Activated naive CD4-positive, alpha-beta T cell treated with Interleukin-2 at 50 U/mL for 16 hours (primary cell): Measurements from ENCODE around the gene MALAT1.
"Not testable (repeated sequence)": the region's sequence is repeated elsewhere in the genome, so short reads cannot be mapped to it uniquely, and the experiment has no call there.

ENCODE experiments used
- DNase-seq: peaks from one replicate; pipeline ENCODE4 v3.0.0-alpha.2; 2020

Gene MALAT1

DNA sequence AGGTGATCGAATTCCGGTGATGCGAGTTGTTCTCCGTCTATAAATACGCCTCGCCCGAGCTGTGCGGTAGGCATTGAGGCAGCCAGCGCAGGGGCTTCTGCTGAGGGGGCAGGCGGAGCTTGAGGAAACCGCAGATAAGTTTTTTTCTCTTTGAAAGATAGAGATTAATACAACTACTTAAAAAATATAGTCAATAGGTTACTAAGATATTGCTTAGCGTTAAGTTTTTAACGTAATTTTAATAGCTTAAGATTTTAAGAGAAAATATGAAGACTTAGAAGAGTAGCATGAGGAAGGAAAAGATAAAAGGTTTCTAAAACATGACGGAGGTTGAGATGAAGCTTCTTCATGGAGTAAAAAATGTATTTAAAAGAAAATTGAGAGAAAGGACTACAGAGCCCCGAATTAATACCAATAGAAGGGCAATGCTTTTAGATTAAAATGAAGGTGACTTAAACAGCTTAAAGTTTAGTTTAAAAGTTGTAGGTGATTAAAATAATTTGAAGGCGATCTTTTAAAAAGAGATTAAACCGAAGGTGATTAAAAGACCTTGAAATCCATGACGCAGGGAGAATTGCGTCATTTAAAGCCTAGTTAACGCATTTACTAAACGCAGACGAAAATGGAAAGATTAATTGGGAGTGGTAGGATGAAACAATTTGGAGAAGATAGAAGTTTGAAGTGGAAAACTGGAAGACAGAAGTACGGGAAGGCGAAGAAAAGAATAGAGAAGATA, at the start of gene MALAT1:
Gene MALAT1 (plus strand): TSS at position 69 of the 736 bp plus-strand sequence.
- peak; percentile 94 for DNase-seq

DNA sequence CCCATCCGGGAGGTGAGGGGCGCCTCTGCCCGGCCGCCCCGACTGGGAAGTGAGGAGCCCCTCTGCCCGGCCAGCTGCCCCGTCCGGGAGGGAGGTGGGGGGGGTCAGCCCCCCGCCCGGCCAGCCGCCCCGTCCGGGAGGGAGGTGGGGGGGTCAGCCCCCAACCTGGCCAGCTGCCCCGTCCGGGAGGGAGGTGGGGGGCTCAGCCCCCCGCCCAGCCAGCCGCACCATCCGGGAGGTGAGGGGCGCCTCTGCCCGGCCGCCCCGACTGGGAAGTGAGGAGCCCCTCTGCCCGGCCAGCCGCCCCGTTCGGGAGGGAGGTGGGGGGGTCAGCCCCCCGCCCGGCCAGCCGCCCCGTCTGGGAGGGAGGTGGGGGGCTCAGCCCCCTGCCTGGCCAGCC, 47.5 kb upstream of the MALAT1 start:
- DNase-seq: not testable (repeated sequence)

DNA sequence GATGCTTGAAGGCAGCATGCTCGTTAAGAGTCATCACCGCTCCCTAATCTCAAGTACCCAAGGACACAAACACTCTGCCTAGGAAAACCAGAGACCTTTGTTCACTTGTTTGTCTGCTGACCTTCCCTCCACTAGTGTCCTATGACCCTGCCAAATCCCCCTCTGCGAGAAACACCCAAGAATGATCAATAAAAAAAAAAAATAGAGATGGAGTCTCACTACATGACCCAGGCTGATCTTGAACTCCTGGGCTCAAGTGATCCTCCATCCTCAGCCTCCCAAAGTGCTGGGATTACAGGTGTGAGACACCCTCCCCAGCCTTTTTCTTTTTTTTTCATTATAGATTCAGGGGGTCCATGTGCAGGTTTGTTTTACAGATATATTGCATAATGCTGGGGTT, 46.6 kb upstream of the MALAT1 start:
- not testable (repeated sequence) for DNase-seq

DNA sequence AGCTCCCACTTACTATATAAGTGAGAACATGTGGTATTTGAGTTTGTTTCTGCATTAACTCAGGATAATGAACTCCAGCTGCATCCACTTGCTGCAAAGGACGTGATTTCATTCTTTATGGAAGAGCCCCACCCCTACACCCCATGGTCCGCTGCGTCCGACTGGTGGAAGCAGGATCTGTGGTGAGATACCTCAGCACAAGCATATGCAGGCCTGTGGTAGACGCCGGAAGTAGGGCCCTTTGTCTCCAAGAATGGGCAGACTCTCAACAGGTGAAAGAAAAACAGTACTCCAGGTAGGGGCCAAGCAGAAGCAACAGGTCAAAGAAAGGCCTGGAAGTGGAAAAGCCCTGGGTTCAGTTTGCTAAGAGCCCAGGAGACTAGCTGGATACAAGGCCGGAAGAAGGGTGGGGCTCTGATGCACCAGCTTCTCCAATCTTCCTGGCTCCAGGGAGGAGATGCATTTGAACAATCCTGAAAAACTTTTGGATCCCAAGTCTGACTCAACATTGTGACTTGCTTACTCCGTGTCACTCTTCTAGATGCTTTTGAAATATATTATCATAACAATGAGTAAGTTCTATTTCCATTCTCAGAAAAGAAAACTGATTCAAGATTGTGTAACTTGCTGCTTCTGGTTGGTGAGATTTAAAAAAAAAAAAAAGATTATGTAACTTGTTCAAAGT, 45.9 kb upstream of the MALAT1 start:
- no peak for DNase-seq

DNA sequence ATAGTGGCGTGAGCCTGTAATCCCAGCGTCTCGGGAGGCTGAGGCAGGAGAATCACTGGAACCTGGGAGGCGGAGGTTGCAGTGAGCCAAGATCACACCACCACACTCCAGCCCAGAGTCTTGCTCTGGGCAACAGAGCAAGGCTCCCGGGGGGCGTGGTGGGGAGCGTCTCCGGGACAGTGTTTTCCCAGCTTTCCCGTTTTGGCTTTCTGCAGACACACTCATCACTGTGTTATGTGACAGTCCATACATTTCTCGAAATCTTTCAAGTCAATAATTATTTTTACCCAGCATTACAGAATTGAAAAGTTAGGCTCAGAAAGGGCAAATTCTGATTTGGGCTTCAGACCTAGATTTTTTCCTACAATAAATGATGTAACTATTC, 44.5 kb upstream of the MALAT1 start:
- DNase-seq: no peak

DNA sequence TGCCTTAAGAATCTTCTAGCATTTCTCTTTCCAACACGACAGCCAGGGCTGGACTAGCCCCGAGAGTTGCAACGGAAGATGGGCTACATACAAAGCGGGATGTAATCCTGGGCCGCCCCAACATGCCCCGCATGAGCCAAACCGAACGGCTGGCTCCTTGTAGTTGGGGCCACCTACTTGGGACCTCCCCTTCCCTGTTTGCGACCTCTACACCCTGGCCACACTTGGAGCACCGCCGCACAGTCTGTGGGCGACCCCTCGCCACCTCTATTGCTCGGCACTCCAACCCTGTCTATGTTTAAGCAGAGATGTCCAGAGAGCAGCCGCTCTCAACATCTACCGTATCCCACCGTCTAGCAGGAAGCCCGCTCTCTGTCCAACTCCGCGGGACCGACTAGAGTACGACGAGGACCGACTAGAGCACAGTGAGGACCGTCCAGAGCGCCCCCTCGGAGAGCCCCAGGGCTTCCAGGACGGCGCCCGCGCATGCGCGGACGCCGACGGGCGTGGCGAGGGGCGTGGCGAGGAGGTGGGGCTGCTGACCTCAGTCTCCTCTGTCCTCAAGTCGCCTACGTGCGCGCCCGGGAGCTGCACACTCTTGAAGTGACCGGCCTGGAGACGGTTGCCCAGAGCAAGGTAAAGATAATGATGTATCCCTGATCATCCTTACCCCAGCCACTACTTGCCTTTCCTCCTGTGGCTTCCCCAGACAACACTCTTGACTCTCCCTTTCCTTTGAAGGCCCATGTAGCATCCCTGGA, 44.0 kb upstream of the MALAT1 start:
- DNase-seq: peak; percentile 86

DNA sequence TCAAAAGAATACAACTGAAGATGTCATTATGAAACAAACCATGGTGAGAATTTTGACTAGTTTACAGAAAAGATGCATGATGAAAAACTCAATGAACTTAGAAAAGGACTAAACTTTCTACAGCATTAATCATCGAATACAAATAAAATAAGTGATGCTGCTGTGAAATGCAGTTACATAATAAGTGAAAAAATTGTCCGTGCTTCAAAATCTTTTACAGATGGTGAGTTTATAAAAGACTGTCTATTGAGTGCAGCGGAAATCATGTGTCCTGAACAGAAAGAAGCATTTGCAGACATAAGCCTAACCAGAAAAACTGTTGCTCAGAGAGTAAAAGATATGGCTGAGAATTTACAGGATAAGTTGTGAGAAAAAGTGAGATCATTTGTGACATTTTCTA, 42.4 kb upstream of the MALAT1 start:
- no peak for DNase-seq

DNA sequence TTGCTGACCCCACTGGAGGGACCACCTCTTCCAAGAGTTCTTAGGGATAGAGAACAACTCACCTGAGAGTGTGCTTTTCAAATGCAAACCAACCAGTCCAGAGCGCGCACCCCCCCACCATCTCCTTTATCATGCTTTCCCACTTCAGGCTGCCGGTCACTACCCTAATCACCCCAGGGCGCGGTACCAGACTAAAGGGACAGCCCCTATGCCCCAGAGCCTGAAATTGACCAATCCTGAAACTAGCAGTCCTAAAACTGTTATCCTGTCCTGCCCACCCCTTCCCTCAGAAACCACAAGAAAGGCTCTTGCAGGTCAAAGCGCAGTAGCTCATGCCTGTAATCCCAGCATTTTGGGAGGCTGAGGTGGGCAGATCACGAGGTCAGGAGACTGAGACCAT, 39.3 kb upstream of the MALAT1 start:
- no peak for DNase-seq

DNA sequence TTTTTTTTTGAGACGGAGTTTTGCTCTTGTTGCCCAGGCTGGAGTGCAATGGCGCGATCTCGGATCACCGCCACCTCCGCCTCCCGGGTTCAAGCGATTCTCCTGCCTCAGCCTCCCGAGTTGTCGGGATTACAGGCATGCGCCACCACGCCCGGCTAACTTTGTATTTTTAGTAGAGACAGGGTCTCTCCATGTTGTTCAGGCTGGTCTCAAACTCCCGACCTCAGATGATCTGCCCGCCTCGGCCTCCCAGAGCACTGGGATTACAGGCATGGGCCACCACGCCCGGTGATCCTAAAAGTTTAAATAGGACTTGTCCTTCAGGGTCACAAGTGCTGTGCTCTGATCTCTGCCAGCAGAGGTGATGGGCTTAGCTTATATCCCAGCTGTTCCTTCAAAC, 33.4 kb upstream of the MALAT1 start:
- not testable (repeated sequence) for DNase-seq

DNA sequence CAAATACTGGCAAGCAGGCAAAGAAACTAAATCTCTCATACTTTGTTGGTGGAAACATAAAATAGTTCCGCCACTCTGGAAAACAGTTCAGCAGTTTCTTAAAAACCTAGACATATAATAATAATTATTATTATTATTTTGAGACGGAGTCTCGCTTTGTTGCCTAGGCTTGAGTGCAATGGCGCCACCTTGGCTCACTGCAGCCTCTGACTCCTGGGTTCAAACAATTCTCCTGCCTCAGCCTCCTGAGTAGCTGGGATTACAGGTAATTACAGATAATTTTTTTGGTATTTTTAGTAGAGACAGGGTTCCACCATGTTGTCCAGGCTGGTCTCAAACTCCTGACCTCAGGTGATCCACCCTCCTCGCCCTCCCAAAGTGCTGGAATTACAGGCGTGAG, 31.5 kb upstream of the MALAT1 start:
- DNase-seq: not testable (repeated sequence)

DNA sequence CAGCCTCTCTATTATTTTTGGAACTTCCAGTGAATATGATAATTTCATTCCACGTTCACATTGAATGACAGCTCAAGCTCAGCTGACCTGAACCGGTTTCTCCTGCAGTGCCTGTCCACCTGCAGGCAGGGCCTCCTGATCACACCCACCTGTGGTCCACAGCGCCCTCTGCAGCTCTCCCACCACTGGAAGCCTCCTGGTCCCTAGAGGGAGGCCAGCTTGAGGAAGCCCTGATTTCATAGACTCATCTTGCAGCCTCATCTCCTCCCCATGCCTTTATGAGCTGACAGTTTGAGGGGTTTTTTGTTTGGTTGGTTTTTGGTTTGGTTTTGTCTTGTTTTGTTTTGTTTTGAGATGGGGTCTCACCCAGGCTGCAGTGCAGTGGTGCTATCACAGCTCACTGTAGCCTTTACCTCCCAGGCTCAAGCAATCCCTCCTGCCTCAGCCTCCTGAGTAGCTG, 29.9 kb upstream of the MALAT1 start:
- DNase-seq: peak; percentile 55

DNA sequence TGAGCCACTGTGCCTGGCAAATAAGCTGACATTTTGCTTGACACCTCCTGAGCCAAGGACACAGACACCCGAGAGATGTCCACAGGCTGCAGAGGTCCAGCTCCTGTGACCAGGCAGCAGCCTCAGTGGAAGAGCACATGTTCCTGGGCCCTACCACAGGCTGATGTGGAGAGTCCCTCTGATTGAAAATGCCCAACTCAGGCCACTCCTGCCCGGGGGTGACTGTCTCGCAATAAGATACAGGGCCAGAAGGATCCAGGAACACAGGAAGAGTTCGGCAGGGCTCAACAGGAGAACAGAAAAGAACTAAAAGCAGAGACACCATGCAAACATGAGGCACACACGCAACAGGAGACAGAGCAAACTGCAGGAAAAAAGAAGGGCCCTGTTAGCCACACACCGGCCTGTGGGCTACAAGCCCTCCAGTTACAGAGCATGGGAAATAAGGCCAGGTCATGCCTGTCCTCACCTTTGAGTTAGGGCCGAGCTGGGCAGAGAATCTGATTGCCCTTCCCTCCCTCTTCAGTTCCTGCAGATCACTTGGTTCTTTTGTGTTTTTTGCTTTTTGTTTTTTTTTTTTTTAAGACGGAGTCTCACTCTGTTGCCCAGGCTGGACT, 28.3 kb upstream of the MALAT1 start:
- no peak for DNase-seq

DNA sequence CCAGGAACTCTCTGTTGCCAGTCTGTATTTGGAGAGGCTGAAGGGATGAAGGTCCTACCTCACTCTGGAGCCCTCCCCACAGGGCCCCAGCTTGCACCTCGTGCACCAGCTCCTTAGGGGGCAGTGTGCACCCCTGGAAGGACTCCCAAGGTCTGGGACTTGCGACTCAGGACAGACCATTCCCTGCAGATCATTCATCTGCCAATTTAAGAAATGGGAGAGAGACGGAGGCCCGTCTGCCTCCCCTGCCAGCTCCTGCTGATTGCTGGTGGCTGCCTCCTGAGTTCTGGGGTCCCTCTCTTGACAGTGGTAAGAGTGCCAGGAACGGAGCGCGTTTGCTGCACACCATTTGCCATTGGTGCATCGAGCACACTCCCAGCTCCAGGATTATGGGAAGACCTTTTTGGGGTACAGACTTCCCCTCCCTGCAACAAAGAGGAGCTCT, 27.4 kb upstream of the MALAT1 start:
- DNase-seq: no peak

DNA sequence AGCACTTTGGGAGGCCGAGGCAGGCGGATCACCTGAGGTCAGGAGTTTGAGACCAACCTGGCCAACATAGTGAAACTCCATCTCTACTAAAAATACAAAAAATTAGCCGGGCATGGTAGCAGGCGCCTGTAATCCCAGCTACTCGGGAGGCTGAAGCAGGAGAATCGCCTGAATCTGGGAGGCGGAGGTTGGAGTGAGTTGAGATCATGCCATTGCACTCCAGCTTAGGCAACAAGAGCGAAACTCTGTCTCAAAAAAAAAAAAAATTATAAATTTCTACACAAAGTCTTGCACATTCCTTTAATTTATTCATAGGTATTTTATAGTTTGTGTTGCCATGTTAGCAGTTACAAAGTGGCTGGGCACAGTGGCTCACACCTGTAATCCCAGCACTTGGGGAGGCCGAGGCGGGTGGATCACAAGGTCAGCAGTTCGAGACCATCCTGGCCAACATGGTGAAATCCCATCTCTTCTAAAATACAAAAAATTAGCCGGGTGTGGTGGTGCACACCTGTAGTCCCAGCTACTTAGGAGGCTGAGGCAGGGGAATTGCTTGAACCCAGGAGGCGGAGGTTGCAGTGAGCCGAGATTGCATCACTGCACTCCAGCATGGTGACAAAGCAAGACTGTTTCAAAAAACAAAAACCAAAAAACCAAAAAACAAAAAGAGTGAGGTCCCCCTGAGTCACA, 26.1 kb upstream of the MALAT1 start:
- DNase-seq: not testable (repeated sequence)

DNA sequence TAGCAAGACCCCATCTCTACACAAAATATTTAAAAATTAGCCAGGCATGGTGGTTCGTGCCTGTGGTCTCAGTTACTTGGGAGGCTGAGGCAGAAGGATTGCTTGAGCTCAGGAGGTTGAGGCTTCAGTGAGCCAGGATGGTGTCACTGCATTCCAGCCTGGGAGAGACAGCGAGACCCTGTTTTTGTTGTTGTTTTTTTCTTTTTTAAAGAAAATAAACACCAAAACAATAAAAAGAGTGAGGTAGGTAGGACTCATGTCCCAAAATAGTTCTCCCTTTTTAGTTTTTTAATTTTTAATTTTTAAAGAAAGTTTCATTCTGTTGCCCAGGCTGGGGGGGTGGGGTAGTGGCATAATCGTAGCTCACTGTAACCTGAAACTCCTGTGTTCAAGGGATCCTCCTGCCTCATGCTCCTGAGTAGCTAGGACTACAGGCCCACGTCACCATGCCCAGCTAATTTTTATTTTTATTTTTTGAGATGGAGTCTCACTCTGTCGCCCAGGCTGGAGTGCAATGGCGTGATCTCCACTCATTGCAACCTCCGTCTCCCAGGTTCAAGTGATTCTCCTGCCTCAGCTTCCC, 25.5 kb upstream of the MALAT1 start:
- DNase-seq: no peak

DNA sequence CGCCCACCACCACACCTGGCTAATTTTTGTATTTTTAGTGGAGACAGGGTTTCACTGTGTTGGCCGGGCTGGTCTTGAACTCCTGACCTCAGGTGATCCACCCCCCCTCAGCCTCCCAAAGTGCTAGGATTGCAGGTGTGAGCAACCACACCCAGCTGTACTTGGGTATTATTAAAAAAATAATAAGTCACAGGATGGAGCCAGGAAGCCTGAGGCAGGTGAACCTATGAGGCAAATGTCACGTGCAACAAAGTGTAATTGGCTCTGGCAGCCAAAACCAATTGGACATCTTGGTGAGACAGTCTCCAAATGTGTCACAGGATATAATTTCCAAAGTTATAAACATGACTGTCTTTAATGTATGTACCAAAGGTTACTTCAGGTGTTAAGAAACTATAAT, 24.0 kb upstream of the MALAT1 start:
- DNase-seq: no peak

DNA sequence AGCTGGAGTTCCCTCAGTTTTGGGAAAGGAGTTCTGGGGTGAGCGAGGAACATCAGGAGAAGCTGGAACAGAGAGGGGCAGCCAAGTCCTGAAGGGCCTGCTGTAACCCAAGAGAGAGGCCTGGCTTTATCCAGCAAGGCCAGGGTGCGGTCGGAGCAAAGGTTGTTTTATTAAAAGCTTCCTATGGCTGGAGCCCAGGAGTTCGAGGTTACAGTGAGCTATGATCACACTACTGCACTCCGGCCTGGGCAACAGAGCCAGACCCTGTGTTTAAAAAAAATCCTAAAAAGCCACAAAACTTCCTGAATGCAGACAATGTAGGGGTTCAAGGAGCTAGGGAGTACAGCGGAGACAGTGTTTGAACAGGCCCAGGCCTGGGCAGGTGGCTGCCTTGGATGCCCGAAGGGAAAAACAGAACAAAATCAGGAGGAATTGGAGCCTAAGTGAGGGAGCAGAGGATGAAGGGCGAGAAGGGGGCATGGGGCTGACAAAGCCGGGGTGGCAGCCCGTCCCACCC, 22.2 kb upstream of the MALAT1 start:
- no peak for DNase-seq

DNA sequence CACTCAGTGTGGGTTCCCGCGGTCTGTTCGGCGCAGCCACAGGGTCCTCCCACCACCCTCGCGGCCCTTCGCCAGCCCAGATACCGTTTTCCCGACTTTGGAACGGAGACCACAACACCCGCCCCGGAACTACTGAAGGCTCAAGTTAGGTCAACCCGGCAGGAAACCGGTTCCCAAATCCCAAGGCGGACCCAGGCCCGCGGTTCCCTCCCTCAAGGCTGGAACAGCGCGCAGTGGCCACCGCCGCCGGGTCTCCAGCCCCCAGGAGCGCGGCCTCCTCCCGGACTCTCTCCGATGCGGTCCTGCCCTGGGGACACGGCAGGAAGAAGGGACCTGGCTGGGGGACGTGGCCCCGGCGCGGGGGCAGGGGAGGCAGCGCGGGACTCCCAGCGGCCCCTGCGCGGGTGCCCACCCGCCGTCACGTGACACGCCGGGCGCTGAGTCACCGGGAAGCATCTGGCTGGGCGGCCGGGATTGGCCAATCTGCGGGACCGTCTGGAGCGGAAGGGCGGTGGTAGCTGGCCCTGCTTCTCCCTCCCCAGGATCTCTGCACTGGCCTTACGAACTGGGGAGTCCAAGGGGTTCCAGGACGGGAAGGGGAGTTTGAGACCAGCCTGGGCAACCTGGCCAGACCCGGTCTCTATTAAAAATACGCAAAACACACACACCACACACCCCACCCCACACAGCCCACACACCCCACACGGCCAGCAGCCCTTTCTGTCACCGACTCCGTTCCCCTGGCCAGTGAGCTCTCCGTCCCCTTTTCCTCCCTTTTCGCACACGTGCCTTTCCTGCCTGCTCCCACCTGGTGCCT, 21.5 kb upstream of the MALAT1 start:
- peak; percentile 93 for DNase-seq

DNA sequence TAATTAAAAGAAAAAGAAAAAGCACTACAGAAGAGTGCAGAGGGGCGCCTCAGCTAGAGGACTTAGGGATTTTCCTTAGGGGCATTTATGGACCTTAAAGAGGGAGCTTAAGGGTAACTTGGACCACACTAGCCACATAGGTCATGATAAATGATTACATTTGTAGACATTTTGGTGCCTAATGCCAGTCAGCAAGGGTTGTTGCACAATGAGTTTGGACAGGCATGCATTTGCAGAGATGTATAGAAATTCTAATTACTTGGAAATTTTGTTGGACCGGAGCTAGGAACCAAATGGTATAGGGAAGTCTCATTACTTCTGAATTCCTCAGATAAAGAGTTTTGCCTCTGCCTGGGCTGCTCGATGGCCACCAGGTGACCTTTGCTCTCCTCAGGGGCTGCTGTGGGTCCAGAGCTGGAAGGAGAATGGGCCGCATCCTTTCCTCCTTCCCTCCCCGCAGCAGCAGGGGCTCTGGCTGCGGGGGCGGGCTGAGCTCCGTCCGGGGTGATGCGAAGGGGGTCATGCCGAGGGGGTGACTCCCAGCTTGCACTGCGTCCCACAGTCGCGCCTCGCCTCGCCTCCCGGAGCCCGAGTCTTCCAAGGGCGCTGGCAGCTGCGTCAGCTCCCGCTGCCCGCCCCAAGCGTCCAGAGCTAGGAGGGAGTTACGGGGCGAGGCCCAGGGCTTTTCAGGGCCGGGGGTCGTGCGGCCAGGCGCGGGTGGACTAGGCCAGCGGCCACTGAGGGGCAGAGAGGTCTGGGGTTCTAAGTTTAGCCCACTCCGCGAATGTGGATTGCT, 20.3 kb upstream of the MALAT1 start:
- DNase-seq: no peak
